ENCODE measurements around the gene ZNF609.

DNA sequence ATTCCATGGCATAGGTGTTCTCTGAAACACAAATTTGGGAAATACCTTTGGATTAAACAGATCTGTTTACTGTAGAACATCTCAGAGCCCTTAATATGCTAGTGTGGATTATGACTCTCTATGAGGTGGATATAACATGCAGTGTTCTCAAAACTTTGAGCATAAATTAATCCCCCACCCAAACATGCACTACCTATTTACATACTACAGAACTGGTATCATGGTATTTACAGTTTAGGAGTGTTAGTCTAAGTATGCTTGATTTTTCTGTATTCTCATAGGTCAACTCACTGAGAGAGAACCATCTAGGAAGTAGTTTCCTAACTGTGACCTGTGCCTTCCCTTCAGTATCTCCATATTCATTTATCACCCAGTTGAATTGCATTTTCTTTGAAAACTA lies 30.9 kb upstream of the ZNF609 start:
- TF ChIP-seq, protein P1, sequence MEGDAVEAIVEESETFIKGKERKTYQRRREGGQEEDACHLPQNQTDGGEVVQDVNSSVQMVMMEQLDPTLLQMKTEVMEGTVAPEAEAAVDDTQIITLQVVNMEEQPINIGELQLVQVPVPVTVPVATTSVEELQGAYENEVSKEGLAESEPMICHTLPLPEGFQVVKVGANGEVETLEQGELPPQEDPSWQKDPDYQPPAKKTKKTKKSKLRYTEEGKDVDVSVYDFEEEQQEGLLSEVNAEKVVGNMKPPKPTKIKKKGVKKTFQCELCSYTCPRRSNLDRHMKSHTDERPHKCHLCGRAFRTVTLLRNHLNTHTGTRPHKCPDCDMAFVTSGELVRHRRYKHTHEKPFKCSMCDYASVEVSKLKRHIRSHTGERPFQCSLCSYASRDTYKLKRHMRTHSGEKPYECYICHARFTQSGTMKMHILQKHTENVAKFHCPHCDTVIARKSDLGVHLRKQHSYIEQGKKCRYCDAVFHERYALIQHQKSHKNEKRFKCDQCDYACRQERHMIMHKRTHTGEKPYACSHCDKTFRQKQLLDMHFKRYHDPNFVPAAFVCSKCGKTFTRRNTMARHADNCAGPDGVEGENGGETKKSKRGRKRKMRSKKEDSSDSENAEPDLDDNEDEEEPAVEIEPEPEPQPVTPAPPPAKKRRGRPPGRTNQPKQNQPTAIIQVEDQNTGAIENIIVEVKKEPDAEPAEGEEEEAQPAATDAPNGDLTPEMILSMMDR (IDR thresholded peaks at IDR 0.05; ENCODE audit: low read depth, low read length), result no peak
- no peak for TF ChIP-seq EZH2phosphoT487 (IDR thresholded peaks at IDR 0.05; ENCODE audit: low read depth)
